ENCODE measurements around the gene FNDC1. TPM values are rescaled to one million over a fixed set of nuclear protein-coding genes. Genes with fewer than 3 reads are reported as not detected.

Gene FNDC1
- total RNA-seq, 2 donors from 2014 or later: 0.09 to 0.51 TPM

GRCh38 chr6:159259441-159260125 lies 90.4 kb downstream of the FNDC1 start:
- Histone ChIP-seq H3K27me3 (replicated peaks; ENCODE audit: insufficient read depth) (no peaks in the 10 kb centered on the region), H3K9me3 (no peaks in the 10 kb centered on the region), H3K27ac (no peak overlapping the region), H3K36me3 (no peaks in the 10 kb centered on the region), H3K4me1 (replicated peaks) (no peaks in the 10 kb centered on the region), H3K4me3 (no peak overlapping the region)
- DNase-seq (ENCODE audit: low spot score): no peak
- intact Hi-C loops (cut with DNase I): loop anchor here (10.0 kb wide), 1 partner anchor 395 kb away; no protein-coding TSS in a partner anchor
- TF ChIP-seq CTCF (IDR thresholded peaks at IDR 0.05) (no peak), POLR2A (IDR thresholded peaks at IDR 0.05) (no peak), POLR2AphosphoS5 (IDR thresholded peaks at IDR 0.05) (no peak)
- WGBS: 86% methylated on average over 3 of the region's 3 CpGs

GRCh38 chr6:159260208-159260607 lies 91.0 kb downstream of the FNDC1 start:
- Histone ChIP-seq H3K9me3 (no peaks in the 10 kb centered on the region), H3K4me1 (replicated peaks) (no peaks in the 10 kb centered on the region), H3K27me3 (replicated peaks; ENCODE audit: insufficient read depth) (no peaks in the 10 kb centered on the region), H3K27ac (no peak overlapping the region), H3K36me3 (no peaks in the 10 kb centered on the region), H3K4me3 (no peak overlapping the region)
- intact Hi-C loops (cut with DNase I): no loop called here
- 83% methylated on average over 4 of the region's 4 CpGs for WGBS
- TF ChIP-seq POLR2A (IDR thresholded peaks at IDR 0.05) (no peak), CTCF (IDR thresholded peaks at IDR 0.05) (no peak), POLR2AphosphoS5 (IDR thresholded peaks at IDR 0.05) (no peak)
- DNase-seq (ENCODE audit: low spot score): no peak

- no peak for DNase-seq (ENCODE audit: low spot score)
- Histone ChIP-seq H3K27me3 (replicated peaks; ENCODE audit: insufficient read depth) (no peaks in the 10 kb centered on the region), H3K27ac (no peak overlapping the region), H3K9me3 (no peaks in the 10 kb centered on the region), H3K36me3 (no peaks in the 10 kb centered on the region), H3K4me1 (replicated peaks) (no peaks in the 10 kb centered on the region), H3K4me3 (no peak overlapping the region)
- intact Hi-C loops (cut with DNase I): no loop called here
- TF ChIP-seq CTCF (IDR thresholded peaks at IDR 0.05): no peak
Observed at GRCh38 chr6:159261995-159262394, 92.8 kb downstream of the FNDC1 start.

- Histone ChIP-seq H3K4me1 (replicated peaks) (no peaks in the 10 kb centered on the region), H3K27me3 (replicated peaks; ENCODE audit: insufficient read depth) (no peaks in the 10 kb centered on the region), H3K4me3 (no peak overlapping the region), H3K27ac (no peak overlapping the region), H3K36me3 (no peaks in the 10 kb centered on the region), H3K9me3 (no peaks in the 10 kb centered on the region)
- 86% methylated on average over 2 of the region's 2 CpGs for WGBS
- TF ChIP-seq POLR2A (IDR thresholded peaks at IDR 0.05): no peak
- TF ChIP-seq CTCF (IDR thresholded peaks at IDR 0.05): no peak
- no peak for TF ChIP-seq POLR2AphosphoS5 (IDR thresholded peaks at IDR 0.05)
- intact Hi-C loops (cut with DNase I): no loop called here
- DNase-seq (ENCODE audit: low spot score): no peak
Observed at GRCh38 chr6:159262586-159262985, 93.4 kb downstream of the FNDC1 start.

GRCh38 chr6:159267165-159267564 lies 98.0 kb downstream of the FNDC1 start:
- intact Hi-C loops (cut with DNase I): no loop called here
- Histone ChIP-seq H3K4me3 (no peak overlapping the region), H3K4me1 (replicated peaks) (no peaks in the 10 kb centered on the region), H3K36me3 (no peaks in the 10 kb centered on the region), H3K27ac (no peak overlapping the region), H3K9me3 (no peaks in the 10 kb centered on the region), H3K27me3 (replicated peaks; ENCODE audit: insufficient read depth) (no peaks in the 10 kb centered on the region)
- WGBS: 51% methylated on average over 4 of the region's 4 CpGs
- DNase-seq (ENCODE audit: low spot score): no peak
- TF ChIP-seq POLR2A (IDR thresholded peaks at IDR 0.05) (no peak), CTCF (IDR thresholded peaks at IDR 0.05) (no peak), POLR2AphosphoS5 (IDR thresholded peaks at IDR 0.05) (no peak)
